Mucosa of descending colon (tissue), 3 donors: ENCODE data around the gene GP1BB. TPM values are rescaled to one million over a fixed set of nuclear protein-coding genes. Genes with fewer than 3 reads are reported as not detected.

Source experiments
- ATAC-seq: fragments of 200-7000 bp; cut with Tn5 transposase; one replicate; pipeline ENCODE4 v1.9.1; 2020; ENCODE audit warnings: mild to moderate bottlenecking, moderate library complexity
- DNase-seq, 3 donors: peaks; one replicate each; pipeline ENCODE4 v3.0.0-alpha.2; 2020
- H3K36me3 ChIP-seq: fragments of 200-600 bp; one replicate; pipeline ENCODE4 v1.8.0; 2021; ENCODE audit warnings: low read depth, mild to moderate bottlenecking
- H3K4me1 ChIP-seq: fragments of 200-600 bp; one replicate; pipeline ENCODE4 v1.8.0; 2021; ENCODE audit warnings: low read depth, mild to moderate bottlenecking
- H3K4me3 ChIP-seq: fragments of 200-600 bp; one replicate; pipeline ENCODE4 v1.8.0; 2021; ENCODE audit warnings: mild to moderate bottlenecking
- H3K9me3 ChIP-seq: fragments of 200-600 bp; one replicate; pipeline ENCODE4 v1.8.0; 2021; ENCODE audit warnings: mild to moderate bottlenecking
- CTCF ChIP-seq: fragments of 200-600 bp; IDR thresholded peaks from one replicate; pipeline ENCODE4 v1.8.0; 2022; ENCODE audit warnings: antibody characterized with exemption, mild to moderate bottlenecking
- intact Hi-C, 2 donors: fragments of 100-400 bp; cut with DNase I in 1 of 2; cut with micrococcal nuclease in 1 of 2; formaldehyde crosslinking; loops; one replicate each; pipeline versions ENCODE4 v1.11.0 to v1.11.1; 2022; cut with DNase I, micrococcal nuclease
- total RNA-seq, 3 donors: library from RNA; stranded (reverse); fragmentation: NEBNext Ultra II Directional in 2 of 3; extraction: Animal tissue kit (Norgen Biotek cat#: 25700) in 2 of 3; gene quantifications; one replicate each; pipeline versions ENCODE4 v1.2.1 to v1.2.4, GENCODE V29; 2021 to 2023
- donor health status: DM: no; HTN: no; CAD: no; lungs with moderate emphysema.
- donor health status: DM: no; HTN: no; CAD: no.
- donor health status: DM: no; HTN: yes; CAD: no.

Gene GP1BB
- total RNA-seq, 3 donors from 2014 or later: 0.34 to 1.5 (median 0.41) TPM

- Histone ChIP-seq H3K36me3 (no peaks in the 10 kb centered on the region), H3K4me3 (no peak overlapping the region), H3K9me3 (no peaks in the 10 kb centered on the region), H3K4me1 (peaks cover 23% of the 10 kb centered on the region)
- intact Hi-C loops: no loop called here
- DNase-seq (no peak), ATAC-seq (no peak)
- no peak for TF ChIP-seq CTCF
These were observed 4.3 kb upstream of the GP1BB start for GRCh38 chr22:19719050-19719482.

DNA sequence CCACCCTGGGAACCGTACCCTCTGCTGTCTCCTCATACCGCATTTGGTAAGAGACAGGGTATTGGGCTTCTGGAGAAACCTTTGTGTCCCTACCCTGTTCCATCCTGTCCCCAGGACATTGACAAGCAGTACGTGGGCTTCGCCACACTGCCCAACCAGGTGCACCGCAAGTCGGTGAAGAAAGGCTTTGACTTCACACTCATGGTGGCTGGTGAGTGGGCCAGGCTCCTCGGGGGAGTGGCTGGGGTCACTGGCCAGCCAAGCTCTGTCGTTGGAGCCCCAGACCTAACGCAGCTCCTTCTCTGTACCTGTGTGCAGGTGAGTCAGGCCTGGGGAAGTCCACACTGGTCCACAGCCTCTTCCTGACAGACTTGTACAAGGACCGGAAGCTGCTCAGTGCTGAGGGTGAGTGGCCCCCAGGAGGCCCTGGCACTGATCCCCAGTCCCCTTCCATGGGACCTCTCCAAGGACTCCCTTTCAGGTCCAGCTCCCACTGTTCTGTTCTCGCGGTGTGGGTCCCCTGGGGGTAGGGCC lies 3.8 kb upstream of the GP1BB start:
- intact Hi-C loops: no loop called here
- Histone ChIP-seq H3K4me3 (no peak overlapping the region), H3K36me3 (no peaks in the 10 kb centered on the region), H3K4me1 (peaks cover 23% of the 10 kb centered on the region), H3K9me3 (no peaks in the 10 kb centered on the region)
- ATAC-seq: no peak
- DNase-seq: no peak
- TF ChIP-seq CTCF: no peak

DNA sequence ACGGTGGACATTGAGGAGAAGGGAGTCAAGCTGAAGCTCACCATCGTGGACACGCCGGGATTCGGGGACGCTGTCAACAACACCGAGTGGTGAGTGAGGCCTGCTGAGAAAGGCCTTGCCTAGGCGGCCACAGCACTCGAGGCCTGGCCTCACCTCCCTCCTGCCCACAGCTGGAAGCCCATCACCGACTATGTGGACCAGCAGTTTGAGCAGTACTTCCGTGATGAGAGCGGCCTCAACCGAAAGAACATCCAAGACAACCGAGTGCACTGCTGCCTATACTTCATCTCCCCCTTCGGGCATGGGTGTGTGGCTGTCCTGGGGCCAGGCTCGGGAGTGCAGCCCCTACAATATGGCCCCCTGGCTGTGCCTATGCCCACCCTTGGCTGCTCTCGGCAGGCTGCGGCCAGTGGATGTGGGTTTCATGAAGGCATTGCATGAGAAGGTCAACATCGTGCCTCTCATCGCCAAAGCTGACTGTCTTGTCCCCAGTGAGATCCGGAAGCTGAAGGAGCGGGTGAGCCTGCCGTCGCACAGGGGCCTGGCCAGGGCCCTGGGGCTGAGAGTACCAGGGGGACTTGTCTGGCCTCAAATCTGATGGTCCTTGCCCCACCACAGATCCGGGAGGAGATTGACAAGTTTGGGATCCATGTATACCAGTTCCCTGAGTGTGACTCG lies 3.0 kb upstream of the GP1BB start:
- Histone ChIP-seq H3K4me1 (peaks cover 19% of the 10 kb centered on the region), H3K36me3 (no peaks in the 10 kb centered on the region), H3K9me3 (no peaks in the 10 kb centered on the region), H3K4me3 (no peak overlapping the region)
- intact Hi-C loops: no loop called here
- no peak for TF ChIP-seq CTCF
- no peak for ATAC-seq
- no peak for DNase-seq

GRCh38 chr22:19720999-19721329 lies 2.4 kb upstream of the GP1BB start:
- DNase-seq: no peak
- intact Hi-C loops: no loop called here
- TF ChIP-seq CTCF: no peak
- Histone ChIP-seq H3K4me3 (no peak overlapping the region), H3K9me3 (no peaks in the 10 kb centered on the region), H3K4me1 (peaks cover 19% of the 10 kb centered on the region), H3K36me3 (no peaks in the 10 kb centered on the region)
- no peak for ATAC-seq

GRCh38 chr22:19721330-19722177 lies 1.8 kb upstream of the GP1BB start:
- TF ChIP-seq CTCF: no peak
- H3K36me3 ChIP-seq: no peaks in the 10 kb centered on the region
- ATAC-seq (no peak), DNase-seq (no peak)
- H3K9me3 ChIP-seq: no peaks in the 10 kb centered on the region
- H3K4me3 ChIP-seq: no peak overlapping the region
- intact Hi-C loops: no loop called here
- H3K4me1 ChIP-seq: peaks cover 19% of the 10 kb centered on the region
